HFFc6 (cell line): Measurements from ENCODE around the gene FKBP3. TPM values are rescaled to one million over a fixed set of nuclear protein-coding genes. Genes with fewer than 3 reads are reported as not detected.

Source experiments
- DNase-seq: peaks from one replicate; pipeline ENCODE4 v3.0.0-alpha.2; 2018
- H3K27ac Mint-ChIP-seq: 2 replicates; pipeline ENCODE4 v1.8.0; 2020; ENCODE audit warnings: mild to moderate bottlenecking, mixed read lengths
- H3K27me3 Mint-ChIP-seq: 2 replicates; pipeline ENCODE4 v1.8.0; 2021; ENCODE audit warnings: mild to moderate bottlenecking, moderate library complexity, mixed read lengths; ENCODE audit not compliant: insufficient read depth
- H3K36me3 Mint-ChIP-seq: 2 replicates; pipeline ENCODE4 v1.8.0; 2021; ENCODE audit warnings: low read depth, mixed read lengths
- H3K4me1 Mint-ChIP-seq: 2 replicates; pipeline ENCODE4 v1.8.0; 2020; ENCODE audit warnings: low read depth, mixed read lengths
- H3K4me3 Mint-ChIP-seq: 2 replicates; pipeline ENCODE4 v1.8.0; 2020; ENCODE audit warnings: mild to moderate bottlenecking, moderate library complexity, mixed read lengths
- H3K9me3 Mint-ChIP-seq: 2 replicates; pipeline ENCODE4 v1.8.0; 2020; ENCODE audit warnings: mild to moderate bottlenecking, mixed read lengths
- total RNA-seq, 6 experiments: library from RNA; stranded (reverse); fragmentation: NEBNext Ultra II Directional; extraction: Animal tissue kit (Norgen Biotek cat#: 25700); gene quantifications; 2 replicates in 1 of 6; 3 replicates in 5 of 6; pipeline ENCODE4 v1.2.3, GENCODE V29; 2021
- TF ChIP-seq, protein P1 (sequence below): fragments of 200-600 bp; sonication (generic); IDR thresholded peaks from 2 replicates; pipeline ENCODE4 v1.5.0; 2021; ENCODE audit warnings: antibody characterized with exemption, mild to moderate bottlenecking

Gene FKBP3
- total RNA-seq, 6 experiments from 2014 or later, result 75.6 to 89.0 (median 79.5) TPM

DNA sequence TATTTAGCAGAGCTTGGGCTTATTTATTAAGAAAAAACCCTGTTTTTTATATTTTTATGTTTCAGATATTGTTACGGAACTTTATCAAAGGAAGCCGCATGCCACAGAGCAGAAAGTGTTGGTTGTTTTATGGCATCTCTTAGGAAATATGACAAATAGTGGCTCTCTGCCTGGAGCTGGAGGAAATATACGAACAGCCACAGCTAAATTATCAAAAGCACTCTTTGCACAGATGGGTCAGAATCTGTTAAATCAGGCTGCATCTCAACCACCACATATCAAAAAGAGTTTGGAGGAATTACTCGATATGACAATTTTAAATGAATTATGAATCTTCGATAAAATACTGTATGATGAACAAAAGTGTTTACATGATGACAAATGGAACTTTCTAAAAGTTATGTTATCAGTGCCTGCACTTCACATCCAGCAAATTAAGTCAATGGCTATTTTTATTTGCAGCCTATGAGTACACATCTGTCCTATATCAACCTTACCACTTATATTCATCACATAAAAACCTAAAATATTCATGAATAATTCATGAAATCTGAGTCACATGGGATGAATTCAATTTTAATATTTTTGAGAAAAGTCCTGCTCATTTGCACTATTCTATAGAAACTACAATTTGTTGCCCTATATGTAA, 60.9 kb downstream of the FKBP3 start:
- Mint-ChIP-seq H3K4me1 (no peaks in the 10 kb centered on the region), H3K27me3 (no peaks in the 10 kb centered on the region), H3K27ac (no peak overlapping the region), H3K9me3 (no peaks in the 10 kb centered on the region), H3K36me3 (peaks cover 6% of the 10 kb centered on the region), H3K4me3 (no peak overlapping the region)
- TF ChIP-seq, protein P1, sequence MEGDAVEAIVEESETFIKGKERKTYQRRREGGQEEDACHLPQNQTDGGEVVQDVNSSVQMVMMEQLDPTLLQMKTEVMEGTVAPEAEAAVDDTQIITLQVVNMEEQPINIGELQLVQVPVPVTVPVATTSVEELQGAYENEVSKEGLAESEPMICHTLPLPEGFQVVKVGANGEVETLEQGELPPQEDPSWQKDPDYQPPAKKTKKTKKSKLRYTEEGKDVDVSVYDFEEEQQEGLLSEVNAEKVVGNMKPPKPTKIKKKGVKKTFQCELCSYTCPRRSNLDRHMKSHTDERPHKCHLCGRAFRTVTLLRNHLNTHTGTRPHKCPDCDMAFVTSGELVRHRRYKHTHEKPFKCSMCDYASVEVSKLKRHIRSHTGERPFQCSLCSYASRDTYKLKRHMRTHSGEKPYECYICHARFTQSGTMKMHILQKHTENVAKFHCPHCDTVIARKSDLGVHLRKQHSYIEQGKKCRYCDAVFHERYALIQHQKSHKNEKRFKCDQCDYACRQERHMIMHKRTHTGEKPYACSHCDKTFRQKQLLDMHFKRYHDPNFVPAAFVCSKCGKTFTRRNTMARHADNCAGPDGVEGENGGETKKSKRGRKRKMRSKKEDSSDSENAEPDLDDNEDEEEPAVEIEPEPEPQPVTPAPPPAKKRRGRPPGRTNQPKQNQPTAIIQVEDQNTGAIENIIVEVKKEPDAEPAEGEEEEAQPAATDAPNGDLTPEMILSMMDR, result no peak
- DNase-seq, result no peak

DNA sequence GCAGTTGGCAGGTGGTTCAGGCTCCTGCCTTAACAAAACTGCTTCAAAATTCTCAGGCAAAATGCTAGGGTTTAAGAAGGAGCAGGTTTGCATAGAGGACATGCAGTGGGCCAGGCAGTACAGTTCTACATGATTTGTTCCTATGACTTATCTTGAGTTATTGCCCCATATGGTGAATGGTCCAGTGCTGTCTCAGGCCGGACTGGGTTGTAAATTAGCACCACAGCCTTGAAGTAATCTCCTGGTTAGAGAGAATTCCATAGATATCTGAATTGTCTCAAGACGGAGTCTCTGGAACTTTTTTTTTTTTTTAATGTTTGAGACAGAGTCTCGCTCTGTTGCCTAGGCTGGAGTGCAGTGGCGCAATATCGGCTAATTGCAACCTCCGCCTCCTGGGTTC, 62.2 kb downstream of the FKBP3 start:
- Mint-ChIP-seq H3K4me1 (no peaks in the 10 kb centered on the region), H3K9me3 (no peaks in the 10 kb centered on the region), H3K36me3 (peaks cover 6% of the 10 kb centered on the region), H3K27ac (no peak overlapping the region), H3K27me3 (no peaks in the 10 kb centered on the region), H3K4me3 (no peak overlapping the region)
- TF ChIP-seq, protein P1, result no peak
- no peak for DNase-seq

DNA sequence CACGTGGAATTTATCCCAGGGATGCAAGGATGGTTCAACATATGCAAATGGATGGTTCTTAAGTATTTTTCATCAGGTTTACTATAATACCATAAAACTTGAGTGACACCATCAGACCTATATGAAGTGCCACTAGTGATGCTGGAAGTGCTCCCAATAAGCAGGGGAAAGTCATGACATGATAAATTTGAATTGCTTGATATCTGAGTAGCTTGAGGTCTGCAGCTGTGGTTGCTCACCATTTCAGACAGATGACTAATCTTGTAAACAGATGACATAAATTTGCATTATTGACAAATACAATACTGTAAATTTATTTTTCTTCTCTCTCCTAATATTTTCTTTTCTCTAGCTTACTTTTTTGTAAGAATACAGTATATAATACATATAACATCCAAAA, 64.1 kb downstream of the FKBP3 start:
- H3K9me3 Mint-ChIP-seq, result no peaks in the 10 kb centered on the region
- H3K27me3 Mint-ChIP-seq, result no peaks in the 10 kb centered on the region
- H3K36me3 Mint-ChIP-seq, result peaks cover 6% of the 10 kb centered on the region
- no peak for DNase-seq
- TF ChIP-seq, protein P1, result no peak
- H3K27ac Mint-ChIP-seq, result no peak overlapping the region
- H3K4me1 Mint-ChIP-seq, result peaks cover 7% of the 10 kb centered on the region; the same call in 1 of the 2 replicates
- no peak overlapping the region for H3K4me3 Mint-ChIP-seq

GRCh38 chr14:45068396-45068795, 65.9 kb downstream of the FKBP3 start:
- no peak for DNase-seq
- peaks cover 11% of the 10 kb centered on the region for H3K36me3 Mint-ChIP-seq
- TF ChIP-seq, protein P1, result no peak
- H3K4me1 Mint-ChIP-seq, result peaks cover 7% of the 10 kb centered on the region; the same call in 1 of the 2 replicates
- no peak overlapping the region for H3K4me3 Mint-ChIP-seq
- no peak overlapping the region for H3K27ac Mint-ChIP-seq
- no peaks in the 10 kb centered on the region for H3K27me3 Mint-ChIP-seq
- H3K9me3 Mint-ChIP-seq, result no peaks in the 10 kb centered on the region

DNA sequence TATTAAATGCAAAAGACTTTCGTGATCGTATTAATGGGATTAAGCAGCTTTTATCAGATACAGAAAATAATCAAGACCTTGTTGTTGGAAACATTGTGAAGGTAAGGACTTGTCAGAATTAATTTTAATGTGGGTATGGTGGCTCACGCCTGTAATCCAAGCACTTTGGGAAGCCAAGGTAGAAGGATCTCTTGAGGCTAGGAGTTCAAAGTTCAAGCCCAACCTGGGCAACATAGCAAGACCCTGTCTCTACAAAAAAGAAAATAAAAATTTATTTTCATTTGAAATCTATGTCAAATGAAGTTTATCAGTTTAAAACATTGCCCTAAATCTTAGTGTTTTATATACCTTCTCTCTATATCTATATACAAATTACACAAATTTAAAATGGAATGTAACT, 67.6 kb downstream of the FKBP3 start:
- Mint-ChIP-seq H3K4me1 (peaks cover 7% of the 10 kb centered on the region; the same call in 1 of the 2 replicates), H3K27me3 (no peaks in the 10 kb centered on the region), H3K27ac (no peak overlapping the region), H3K9me3 (no peaks in the 10 kb centered on the region), H3K36me3 (peaks cover 15% of the 10 kb centered on the region), H3K4me3 (no peak overlapping the region)
- TF ChIP-seq, protein P1, result no peak
- DNase-seq, result no peak
